ENCODE measurements around the gene PDGFRB. TPM values are rescaled to one million over a fixed set of nuclear protein-coding genes. Genes with fewer than 3 reads are reported as not detected.
A peak's percentile ranks its signal among the peaks of the same experiment; 100 is the strongest.

The PDGFRB gene
- total and polyA plus RNA-seq, 4 donors = 33.6 to 215 (median 78.3) TPM

- Histone ChIP-seq H3K9me3 (ENCODE audit: control insufficient read depth in 4 of 4, insufficient read depth in 3 of 4, low read length in 3 of 4) (no peaks in the 10 kb centered on the region), H3K27me3 (ENCODE audit: control insufficient read depth in 3 of 3, insufficient read depth in 3 of 3, low read length in 2 of 3) (no peaks in the 10 kb centered on the region), H3K4me1 (ENCODE audit: control insufficient read depth in 5 of 5, insufficient read depth in 5 of 5, low read length in 5 of 5) (peaks cover 0 to 12% (median 0%) of the 10 kb centered on the region in 5 donors), H3K36me3 (ENCODE audit: control insufficient read depth in 4 of 4, insufficient read depth in 4 of 4, low read length in 4 of 4) (peaks cover 0 to 60% (median 28%) of the 10 kb centered on the region in 4 donors), H3K4me3 (no peak overlapping the region), H3K27ac (ENCODE audit: low read depth in 1 of 2, low read length in 1 of 2) (no peak overlapping the region), H3K9ac (ENCODE audit: insufficient read depth in 1 of 2, low read length in 2 of 2) (no peak overlapping the region)
- ATAC-seq (ENCODE audit: insufficient read depth, low FRiP score) (no peak), DNase-seq (peak; percentile 78 to 81 (median 81))
- peak; percentile 81 for TF ChIP-seq CTCF (IDR thresholded peaks at IDR 0.05; ENCODE audit: control extremely low read depth, extremely low read depth)
- 40 to 51% methylated on average over 25 of the region's 25 CpGs for WGBS, 2 donors
These were observed 25.7 kb downstream of the PDGFRB start for GRCh38 chr5:150129813-150130492.

- Histone ChIP-seq H3K9ac (ENCODE audit: insufficient read depth in 1 of 2, low read length in 2 of 2) (no peak overlapping the region), H3K27ac (ENCODE audit: low read depth in 1 of 2, low read length in 1 of 2) (no peak overlapping the region), H3K27me3 (ENCODE audit: control insufficient read depth in 3 of 3, insufficient read depth in 3 of 3, low read length in 2 of 3) (no peaks in the 10 kb centered on the region), H3K4me3 (no peak overlapping the region), H3K4me1 (ENCODE audit: control insufficient read depth in 5 of 5, insufficient read depth in 5 of 5, low read length in 5 of 5) (peaks cover 0 to 12% (median 0%) of the 10 kb centered on the region in 5 donors), H3K9me3 (ENCODE audit: control insufficient read depth in 4 of 4, insufficient read depth in 3 of 4, low read length in 3 of 4) (no peaks in the 10 kb centered on the region), H3K36me3 (ENCODE audit: control insufficient read depth in 4 of 4, insufficient read depth in 4 of 4, low read length in 4 of 4) (peaks cover 0 to 60% (median 29%) of the 10 kb centered on the region in 4 donors)
- ATAC-seq (ENCODE audit: insufficient read depth, low FRiP score) (no peak), DNase-seq (no peak)
- no peak for TF ChIP-seq CTCF (IDR thresholded peaks at IDR 0.05; ENCODE audit: control extremely low read depth, extremely low read depth)
- WGBS, 2 donors = 74 to 85% methylated on average over 8 of the region's 8 CpGs
These were observed 26.2 kb downstream of the PDGFRB start for GRCh38 chr5:150129454-150129812.

GRCh38 chr5:150126921-150127265 lies 28.8 kb downstream of the PDGFRB start:
- Histone ChIP-seq H3K27ac (ENCODE audit: low read depth in 1 of 2, low read length in 1 of 2) (no peak overlapping the region), H3K36me3 (ENCODE audit: control insufficient read depth in 4 of 4, insufficient read depth in 4 of 4, low read length in 4 of 4) (peaks cover 0 to 66% (median 32%) of the 10 kb centered on the region in 4 donors), H3K4me3 (no peak overlapping the region), H3K9ac (ENCODE audit: insufficient read depth in 1 of 2, low read length in 2 of 2) (no peak overlapping the region), H3K27me3 (ENCODE audit: control insufficient read depth in 3 of 3, insufficient read depth in 3 of 3, low read length in 2 of 3) (no peaks in the 10 kb centered on the region), H3K9me3 (ENCODE audit: control insufficient read depth in 4 of 4, insufficient read depth in 3 of 4, low read length in 3 of 4) (no peaks in the 10 kb centered on the region), H3K4me1 (ENCODE audit: control insufficient read depth in 5 of 5, insufficient read depth in 5 of 5, low read length in 5 of 5) (peaks cover 0 to 7% (median 0%) of the 10 kb centered on the region in 5 donors)
- 80 to 98% methylated on average over 6 of the region's 6 CpGs for WGBS, 2 donors
- no peak for ATAC-seq (ENCODE audit: insufficient read depth, low FRiP score)
- no peak for TF ChIP-seq CTCF (IDR thresholded peaks at IDR 0.05; ENCODE audit: control extremely low read depth, extremely low read depth)
- no peak for DNase-seq

Data from lung (tissue), 12 donors.